GM23338 (cell line): ENCODE results near the gene PLSCR4. TPM values are rescaled to one million over a fixed set of nuclear protein-coding genes. Genes with fewer than 3 reads are reported as not detected.

ENCODE experiments used
- ATAC-seq: fragments of 200-7000 bp; cut with Tn5 transposase; 3 replicates; pipeline ENCODE4 v1.9.1; 2020
- DNase-seq: peaks from one replicate; pipeline ENCODE4 v3.0.0-alpha.2; 2015; ENCODE audit warnings: low spot score
- H2AFZ ChIP-seq: fragments of 200-600 bp; sonication (generic); 2 replicates; pipeline ENCODE4 v1.8.0; 2016; ENCODE audit warnings: antibody characterized with exemption, mild to moderate bottlenecking, moderate library complexity
- H3F3A ChIP-seq: fragments of 200-600 bp; sonication (generic); replicated peaks from 2 replicates; pipeline ENCODE4 v1.8.0; 2017; ENCODE audit warnings: antibody characterized with exemption, mixed run types, low read depth
- H3K27ac ChIP-seq: fragments of 200-600 bp; sonication (generic); 2 replicates; pipeline ENCODE4 v1.6.1; 2016; ENCODE audit warnings: low read depth
- H3K27me3 ChIP-seq: fragments of 200-600 bp; sonication (generic); 2 replicates; pipeline ENCODE4 v1.8.0; 2016; ENCODE audit warnings: mild to moderate bottlenecking, mixed run types, moderate library complexity; ENCODE audit not compliant: insufficient read depth
- H3K36me3 ChIP-seq: fragments of 200-600 bp; sonication (generic); 2 replicates; pipeline ENCODE4 v1.8.0; 2016; ENCODE audit warnings: mild to moderate bottlenecking; ENCODE audit not compliant: insufficient read depth
- H3K4me1 ChIP-seq: fragments of 200-600 bp; sonication (generic); 2 replicates; pipeline ENCODE4 v1.8.0; 2016; ENCODE audit warnings: mild to moderate bottlenecking, moderate library complexity; ENCODE audit not compliant: insufficient read depth
- H3K4me2 ChIP-seq: fragments of 200-600 bp; sonication (generic); 2 replicates; pipeline ENCODE4 v1.7.1; 2017; ENCODE audit warnings: mixed run types
- H3K4me3 ChIP-seq: fragments of 200-600 bp; sonication (generic); 2 replicates; pipeline ENCODE4 v1.6.1; 2016; ENCODE audit warnings: mixed run types
- H3K79me2 ChIP-seq: fragments of 200-600 bp; sonication (generic); replicated peaks from 2 replicates; pipeline ENCODE4 v1.8.0; 2017; ENCODE audit warnings: mild to moderate bottlenecking; ENCODE audit not compliant: insufficient read depth
- H3K9me2 ChIP-seq: fragments of 200-600 bp; sonication (generic); 2 replicates; pipeline ENCODE4 v1.8.0; 2017; ENCODE audit not compliant: insufficient read depth
- H4K20me1 ChIP-seq: fragments of 200-600 bp; sonication (generic); replicated peaks from 2 replicates; pipeline ENCODE4 v1.8.0; 2017; ENCODE audit warnings: mild to moderate bottlenecking; ENCODE audit not compliant: insufficient read depth
- H3K27ac Mint-ChIP-seq: 2 replicates; pipeline ENCODE4 v1.8.0; 2020; ENCODE audit warnings: inconsistent platforms, mild to moderate bottlenecking, moderate library complexity, mixed read lengths
- H3K27me3 Mint-ChIP-seq: 3 replicates; pipeline ENCODE4 v1.8.0; 2022; ENCODE audit warnings: low read depth, mild to moderate bottlenecking, moderate library complexity, mixed read lengths, inconsistent platforms; ENCODE audit not compliant: insufficient read depth, poor library complexity
- H3K36me3 Mint-ChIP-seq: 3 replicates; pipeline ENCODE4 v1.8.0; 2021; ENCODE audit warnings: low read depth, mild to moderate bottlenecking, inconsistent platforms, moderate library complexity, mixed read lengths
- H3K4me1 Mint-ChIP-seq: 3 replicates; pipeline ENCODE4 v1.8.0; 2020; ENCODE audit warnings: mild to moderate bottlenecking, inconsistent platforms, mixed read lengths
- H3K4me3 Mint-ChIP-seq: 3 replicates; pipeline ENCODE4 v1.8.0; 2021; ENCODE audit warnings: moderate library complexity, mild to moderate bottlenecking, inconsistent platforms, mixed read lengths
- H3K9me3 Mint-ChIP-seq: 3 replicates; pipeline ENCODE4 v1.8.0; 2020; ENCODE audit warnings: moderate library complexity, mild to moderate bottlenecking, inconsistent platforms, mixed read lengths
- CREB1 ChIP-seq: fragments of 250-450 bp; sonication (Bioruptor Pico); IDR thresholded peaks from 2 replicates; pipeline ENCODE4 v1.5.0; 2020; ENCODE audit warnings: low read depth, mild to moderate bottlenecking, moderate library complexity
- CTCF ChIP-seq, 2 experiments: fragments of 200-600 bp in 1 of 2; sonication (generic) in 1 of 2; conservative IDR thresholded peaks; 2 replicates each; pipeline versions ENCODE4 v1.5.1 to v1.6.1; 2016 to 2017; ENCODE audit warnings: antibody characterized with exemption in 2 of 2, low read depth in 2 of 2, mild to moderate bottlenecking in 2 of 2, moderate library complexity in 1 of 2
- JUNB ChIP-seq: IDR thresholded peaks from one replicate; pipeline ENCODE4 v1.6.1; 2016; ENCODE audit warnings: antibody characterized with exemption; ENCODE audit not compliant: unreplicated experiment
- STAT1 ChIP-seq: IDR thresholded peaks from one replicate; pipeline ENCODE4 v1.6.1; 2016; ENCODE audit warnings: antibody characterized with exemption; ENCODE audit not compliant: unreplicated experiment
- ZNF114 ChIP-seq: fragments of 250-450 bp; sonication (Bioruptor Pico); IDR thresholded peaks from 2 replicates; pipeline ENCODE4 v1.5.0; 2020; ENCODE audit warnings: mild to moderate bottlenecking, moderate library complexity
- ZNF331 ChIP-seq: fragments of 250-450 bp; sonication (Bioruptor Pico); IDR thresholded peaks from 2 replicates; pipeline ENCODE4 v1.5.0; 2020; ENCODE audit warnings: low read depth, mild to moderate bottlenecking, moderate library complexity
- polyA plus RNA-seq: library from polyadenylated mRNA; unstranded; fragments of >200 nt; fragmentation: Nextera tagmentation; extraction: Ambion mirVana; gene quantifications from 2 replicates; pipeline ENCODE4 v1.2.1, GENCODE V29; 2016
- total RNA-seq: library from RNA; depleted of rRNA; stranded (reverse); fragments of >200 nt; shearing (Covaris generic); gene quantifications from 2 replicates; pipeline ENCODE4 v1.2.3, GENCODE V29; 2014
- TF ChIP-seq, protein P1 (sequence below): IDR thresholded peaks from 2 replicates; pipeline ENCODE4 v1.6.1; 2016; ENCODE audit warnings: antibody characterized with exemption
- TF ChIP-seq, protein P2 (sequence below): fragments of 250-450 bp; sonication (Bioruptor Pico); IDR thresholded peaks from 2 replicates; pipeline ENCODE4 v1.5.0; 2020; ENCODE audit warnings: mild to moderate bottlenecking, moderate library complexity

Gene PLSCR4
- total and polyA plus RNA-seq, 2 experiments from 2014 or later, result 1.4 to 5.2 TPM

GRCh38 chr3:146241523-146242240, 9.2 kb downstream of the PLSCR4 start:
- Mint-ChIP-seq H3K27me3 (no peaks in the 10 kb centered on the region), H3K9me3 (peaks cover 16% of the 10 kb centered on the region), H3K4me1 (no peaks in the 10 kb centered on the region), H3K4me3 (no peak overlapping the region), H3K36me3 (peaks cover 6% of the 10 kb centered on the region), H3K27ac (no peak overlapping the region)
- TF ChIP-seq CREB1 (CRISPR knock-in tag), result no peak
- TF ChIP-seq, protein P1, sequence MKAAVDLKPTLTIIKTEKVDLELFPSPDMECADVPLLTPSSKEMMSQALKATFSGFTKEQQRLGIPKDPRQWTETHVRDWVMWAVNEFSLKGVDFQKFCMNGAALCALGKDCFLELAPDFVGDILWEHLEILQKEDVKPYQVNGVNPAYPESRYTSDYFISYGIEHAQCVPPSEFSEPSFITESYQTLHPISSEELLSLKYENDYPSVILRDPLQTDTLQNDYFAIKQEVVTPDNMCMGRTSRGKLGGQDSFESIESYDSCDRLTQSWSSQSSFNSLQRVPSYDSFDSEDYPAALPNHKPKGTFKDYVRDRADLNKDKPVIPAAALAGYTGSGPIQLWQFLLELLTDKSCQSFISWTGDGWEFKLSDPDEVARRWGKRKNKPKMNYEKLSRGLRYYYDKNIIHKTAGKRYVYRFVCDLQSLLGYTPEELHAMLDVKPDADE, result no peak
- TF ChIP-seq ZNF331 (CRISPR knock-in tag), result no peak
- no peak for TF ChIP-seq STAT1
- TF ChIP-seq CTCF (conservative IDR thresholded peaks at IDR 0.05; ENCODE audit: low read depth in 2 of 2), result no peak
- TF ChIP-seq, protein P2, sequence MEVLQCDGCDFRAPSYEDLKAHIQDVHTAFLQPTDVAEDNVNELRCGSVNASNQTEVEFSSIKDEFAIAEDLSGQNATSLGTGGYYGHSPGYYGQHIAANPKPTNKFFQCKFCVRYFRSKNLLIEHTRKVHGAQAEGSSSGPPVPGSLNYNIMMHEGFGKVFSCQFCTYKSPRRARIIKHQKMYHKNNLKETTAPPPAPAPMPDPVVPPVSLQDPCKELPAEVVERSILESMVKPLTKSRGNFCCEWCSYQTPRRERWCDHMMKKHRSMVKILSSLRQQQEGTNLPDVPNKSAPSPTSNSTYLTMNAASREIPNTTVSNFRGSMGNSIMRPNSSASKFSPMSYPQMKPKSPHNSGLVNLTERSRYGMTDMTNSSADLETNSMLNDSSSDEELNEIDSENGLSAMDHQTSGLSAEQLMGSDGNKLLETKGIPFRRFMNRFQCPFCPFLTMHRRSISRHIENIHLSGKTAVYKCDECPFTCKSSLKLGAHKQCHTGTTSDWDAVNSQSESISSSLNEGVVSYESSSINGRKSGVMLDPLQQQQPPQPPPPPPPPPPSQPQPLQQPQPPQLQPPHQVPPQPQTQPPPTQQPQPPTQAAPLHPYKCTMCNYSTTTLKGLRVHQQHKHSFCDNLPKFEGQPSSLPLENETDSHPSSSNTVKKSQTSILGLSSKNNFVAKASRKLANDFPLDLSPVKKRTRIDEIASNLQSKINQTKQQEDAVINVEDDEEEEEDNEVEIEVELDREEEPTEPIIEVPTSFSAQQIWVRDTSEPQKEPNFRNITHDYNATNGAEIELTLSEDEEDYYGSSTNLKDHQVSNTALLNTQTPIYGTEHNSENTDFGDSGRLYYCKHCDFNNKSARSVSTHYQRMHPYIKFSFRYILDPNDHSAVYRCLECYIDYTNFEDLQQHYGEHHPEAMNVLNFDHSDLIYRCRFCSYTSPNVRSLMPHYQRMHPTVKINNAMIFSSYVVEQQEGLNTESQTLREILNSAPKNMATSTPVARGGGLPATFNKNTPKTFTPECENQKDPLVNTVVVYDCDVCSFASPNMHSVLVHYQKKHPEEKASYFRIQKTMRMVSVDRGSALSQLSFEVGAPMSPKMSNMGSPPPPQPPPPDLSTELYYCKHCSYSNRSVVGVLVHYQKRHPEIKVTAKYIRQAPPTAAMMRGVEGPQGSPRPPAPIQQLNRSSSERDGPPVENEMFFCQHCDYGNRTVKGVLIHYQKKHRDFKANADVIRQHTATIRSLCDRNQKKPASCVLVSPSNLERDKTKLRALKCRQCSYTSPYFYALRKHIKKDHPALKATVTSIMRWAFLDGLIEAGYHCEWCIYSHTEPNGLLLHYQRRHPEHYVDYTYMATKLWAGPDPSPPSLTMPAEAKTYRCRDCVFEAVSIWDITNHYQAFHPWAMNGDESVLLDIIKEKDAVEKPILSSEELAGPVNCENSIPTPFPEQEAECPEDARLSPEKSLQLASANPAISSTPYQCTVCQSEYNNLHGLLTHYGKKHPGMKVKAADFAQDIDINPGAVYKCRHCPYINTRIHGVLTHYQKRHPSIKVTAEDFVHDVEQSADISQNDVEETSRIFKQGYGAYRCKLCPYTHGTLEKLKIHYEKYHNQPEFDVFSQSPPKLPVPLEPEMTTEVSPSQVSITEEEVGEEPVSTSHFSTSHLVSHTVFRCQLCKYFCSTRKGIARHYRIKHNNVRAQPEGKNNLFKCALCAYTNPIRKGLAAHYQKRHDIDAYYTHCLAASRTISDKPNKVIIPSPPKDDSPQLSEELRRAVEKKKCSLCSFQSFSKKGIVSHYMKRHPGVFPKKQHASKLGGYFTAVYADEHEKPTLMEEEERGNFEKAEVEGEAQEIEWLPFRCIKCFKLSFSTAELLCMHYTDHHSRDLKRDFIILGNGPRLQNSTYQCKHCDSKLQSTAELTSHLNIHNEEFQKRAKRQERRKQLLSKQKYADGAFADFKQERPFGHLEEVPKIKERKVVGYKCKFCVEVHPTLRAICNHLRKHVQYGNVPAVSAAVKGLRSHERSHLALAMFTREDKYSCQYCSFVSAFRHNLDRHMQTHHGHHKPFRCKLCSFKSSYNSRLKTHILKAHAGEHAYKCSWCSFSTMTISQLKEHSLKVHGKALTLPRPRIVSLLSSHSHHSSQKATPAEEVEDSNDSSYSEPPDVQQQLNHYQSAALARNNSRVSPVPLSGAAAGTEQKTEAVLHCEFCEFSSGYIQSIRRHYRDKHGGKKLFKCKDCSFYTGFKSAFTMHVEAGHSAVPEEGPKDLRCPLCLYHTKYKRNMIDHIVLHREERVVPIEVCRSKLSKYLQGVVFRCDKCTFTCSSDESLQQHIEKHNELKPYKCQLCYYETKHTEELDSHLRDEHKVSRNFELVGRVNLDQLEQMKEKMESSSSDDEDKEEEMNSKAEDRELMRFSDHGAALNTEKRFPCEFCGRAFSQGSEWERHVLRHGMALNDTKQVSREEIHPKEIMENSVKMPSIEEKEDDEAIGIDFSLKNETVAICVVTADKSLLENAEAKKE (CRISPR knock-in tag), result no peak
- TF ChIP-seq JUNB, result no peak
- TF ChIP-seq ZNF114, result no peak
- H3K4me2 ChIP-seq, result no peak overlapping the region
- H3K27me3 ChIP-seq, result no peaks in the 10 kb centered on the region
- no peak overlapping the region for H3K4me3 ChIP-seq
- H3K4me1 ChIP-seq, result no peaks in the 10 kb centered on the region
- 0 out of 2 replicates have a peak, but pooled peaks cover under 1% of the 10 kb centered on the region for H3K36me3 ChIP-seq
- H3K79me2 ChIP-seq, result 0 out of 2 replicates have a peak, but pooled peaks cover 6% of the 10 kb centered on the region
- H4K20me1 ChIP-seq, result no peaks in the 10 kb centered on the region
- no peaks in the 10 kb centered on the region for H3F3A ChIP-seq
- H3K27ac ChIP-seq, result no peak overlapping the region
- ATAC-seq (no peak), DNase-seq (no peak)
- H3K9me2 ChIP-seq, result no peaks in the 10 kb centered on the region
- H2AFZ ChIP-seq, result no peak overlapping the region
